ENCODE results near the gene ZC3HAV1L. TPM values are rescaled to one million over a fixed set of nuclear protein-coding genes. Genes with fewer than 3 reads are reported as not detected.

The ZC3HAV1L gene
- total RNA-seq, 2 experiments from 2014 or later, result 0.16 to 0.44 TPM

Other genes with a start within 250 kb of the ZC3HAV1L start
- not detected for gene TMEM213, start 238.0 kb downstream of the ZC3HAV1L start, total RNA-seq
- not detected for gene ATP6V0A4, start 237.8 kb downstream of the ZC3HAV1L start, total RNA-seq
- under 1 TPM in 1 of 2 experiments, not detected in 1; 0.06 TPM for gene KIAA1549, start 54.7 kb downstream of the ZC3HAV1L start, total RNA-seq
- 100 to 1,000 TPM; 194 to 198 TPM for gene ZC3HAV1, start 73.7 kb upstream of the ZC3HAV1L start, total RNA-seq
- 10 to 100 TPM; 12.2 to 13.0 TPM for gene UBN2, start 195.2 kb upstream of the ZC3HAV1L start, total RNA-seq